ENCODE measurements around the gene MCM8.

- TF ChIP-seq CTCF (conservative IDR thresholded peaks at IDR 0.05 in 1 of 2, IDR thresholded peaks at IDR 0.05 in 1 of 2; ENCODE audit: extremely low read depth in 1 of 2, insufficient read depth in 1 of 2, low read depth in 1 of 2, low read length in 2 of 2): no peak
- no peak for TF ChIP-seq EZH2 (IDR thresholded peaks at IDR 0.05; ENCODE audit: borderline replicate concordance, low read length)
Observed at GRCh38 chr20:6026051-6026450, 75.6 kb downstream of the MCM8 start.
